Astrocyte of the spinal cord (primary cell): Measurements from ENCODE around the gene BATF2.

Experiments
- DNase-seq: peaks from one replicate; pipeline ENCODE4 v3.0.0; 2011; ENCODE audit warnings: low read depth, low spot score
- H3K4me3 ChIP-seq: 2 replicates; pipeline ENCODE4 v1.5.1; 2011; ENCODE audit warnings: low read depth, mild to moderate bottlenecking, low read length, moderate library complexity
- in situ Hi-C: cut with HindIII; loops from 2 replicates; pipeline ENCODE4 v1.10.0; 2017; ENCODE audit warnings: low sequenced_read_pairs
- TF ChIP-seq, protein P1 (sequence below): IDR thresholded peaks from 2 replicates; pipeline ENCODE4 v1.5.1; 2012; ENCODE audit warnings: low read depth, mild to moderate bottlenecking, low read length, inconsistent platforms

Gene BATF2

DNA sequence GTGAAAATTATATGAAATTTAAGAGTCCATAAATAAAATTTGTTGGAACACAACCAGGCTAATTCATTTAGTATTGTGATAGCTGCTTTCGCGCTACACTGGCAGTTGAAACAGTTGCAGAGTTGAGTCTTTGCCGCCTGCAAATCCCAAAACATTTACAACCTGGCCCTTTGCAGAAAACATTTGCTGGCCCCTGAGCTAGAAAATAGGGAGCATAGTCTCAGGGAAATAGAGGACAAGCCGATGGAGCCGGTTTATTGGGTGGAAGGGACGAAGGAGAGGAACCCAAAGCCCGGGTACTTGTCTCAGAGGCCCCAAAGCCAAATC, 43.7 kb upstream of the BATF2 start:
- H3K4me3 ChIP-seq = peak overlapping the region; percentile 57
- in situ Hi-C loops = no loop called here
- no peak for DNase-seq
- TF ChIP-seq, protein P1, sequence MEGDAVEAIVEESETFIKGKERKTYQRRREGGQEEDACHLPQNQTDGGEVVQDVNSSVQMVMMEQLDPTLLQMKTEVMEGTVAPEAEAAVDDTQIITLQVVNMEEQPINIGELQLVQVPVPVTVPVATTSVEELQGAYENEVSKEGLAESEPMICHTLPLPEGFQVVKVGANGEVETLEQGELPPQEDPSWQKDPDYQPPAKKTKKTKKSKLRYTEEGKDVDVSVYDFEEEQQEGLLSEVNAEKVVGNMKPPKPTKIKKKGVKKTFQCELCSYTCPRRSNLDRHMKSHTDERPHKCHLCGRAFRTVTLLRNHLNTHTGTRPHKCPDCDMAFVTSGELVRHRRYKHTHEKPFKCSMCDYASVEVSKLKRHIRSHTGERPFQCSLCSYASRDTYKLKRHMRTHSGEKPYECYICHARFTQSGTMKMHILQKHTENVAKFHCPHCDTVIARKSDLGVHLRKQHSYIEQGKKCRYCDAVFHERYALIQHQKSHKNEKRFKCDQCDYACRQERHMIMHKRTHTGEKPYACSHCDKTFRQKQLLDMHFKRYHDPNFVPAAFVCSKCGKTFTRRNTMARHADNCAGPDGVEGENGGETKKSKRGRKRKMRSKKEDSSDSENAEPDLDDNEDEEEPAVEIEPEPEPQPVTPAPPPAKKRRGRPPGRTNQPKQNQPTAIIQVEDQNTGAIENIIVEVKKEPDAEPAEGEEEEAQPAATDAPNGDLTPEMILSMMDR = no peak

DNA sequence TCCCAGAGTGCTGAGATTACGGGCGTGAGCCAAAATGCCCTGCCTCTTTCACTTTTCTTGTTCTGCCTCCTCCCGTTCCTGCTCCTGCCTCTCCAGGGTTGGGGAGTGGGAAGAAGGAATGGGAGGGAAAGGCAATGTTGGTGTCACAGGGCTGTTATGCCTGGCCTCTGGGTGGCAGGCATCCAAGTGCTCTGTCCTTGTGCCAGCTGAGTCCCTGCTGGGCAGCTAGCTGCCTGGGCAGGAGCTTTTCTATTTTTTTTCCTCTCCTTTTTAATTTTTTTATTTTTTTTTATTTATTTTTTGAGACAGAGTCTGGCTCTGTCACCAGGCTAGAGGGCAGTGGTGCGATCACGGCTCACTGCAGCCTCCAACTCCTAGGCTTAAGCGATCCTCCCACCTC, 40.2 kb upstream of the BATF2 start:
- TF ChIP-seq, protein P1 = no peak
- no peak for DNase-seq
- in situ Hi-C loops = no loop called here
- H3K4me3 ChIP-seq = no peak overlapping the region

DNA sequence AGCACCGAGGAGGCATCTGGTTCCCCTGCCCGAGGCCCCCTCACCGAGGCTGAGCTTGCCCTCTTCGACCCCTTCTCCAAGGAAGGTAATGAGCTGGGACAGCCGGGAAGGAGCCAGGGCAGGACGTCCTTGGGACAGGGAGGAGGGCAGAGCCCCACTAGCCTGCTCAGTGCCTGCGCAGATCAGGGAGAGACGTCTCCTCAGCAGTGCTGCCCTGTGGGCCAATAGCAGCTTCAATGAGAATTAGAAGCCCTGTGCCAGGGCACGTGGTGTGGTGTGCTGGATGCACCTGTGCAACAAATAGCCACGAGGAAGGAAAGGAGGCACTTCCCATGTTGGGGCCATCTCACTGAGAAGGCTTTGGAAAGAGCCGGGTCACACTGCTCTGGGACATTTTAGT, 38.8 kb upstream of the BATF2 start:
- no peak overlapping the region for H3K4me3 ChIP-seq
- no peak for DNase-seq
- TF ChIP-seq, protein P1 = no peak
- in situ Hi-C loops = no loop called here

DNA sequence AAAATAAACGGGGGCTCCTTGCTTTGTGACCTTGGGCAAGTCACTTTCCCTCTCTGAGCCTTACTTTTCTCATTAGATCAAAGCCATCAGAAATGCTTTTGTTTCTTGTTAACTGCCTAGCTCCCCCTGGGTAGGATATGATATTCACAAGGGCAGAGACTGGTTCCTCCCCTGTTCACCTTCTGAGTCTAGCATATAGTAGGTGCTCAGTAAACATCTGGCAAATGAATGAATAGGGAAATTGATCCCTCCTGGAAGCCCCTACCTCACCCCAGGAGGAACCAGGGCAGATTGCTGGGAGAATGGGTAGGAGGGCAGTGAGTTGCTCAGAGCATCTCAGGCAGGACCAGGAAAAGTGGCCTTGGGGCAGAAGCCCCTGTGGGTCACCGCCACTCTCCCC, 37.7 kb upstream of the BATF2 start:
- no peak for DNase-seq

DNA sequence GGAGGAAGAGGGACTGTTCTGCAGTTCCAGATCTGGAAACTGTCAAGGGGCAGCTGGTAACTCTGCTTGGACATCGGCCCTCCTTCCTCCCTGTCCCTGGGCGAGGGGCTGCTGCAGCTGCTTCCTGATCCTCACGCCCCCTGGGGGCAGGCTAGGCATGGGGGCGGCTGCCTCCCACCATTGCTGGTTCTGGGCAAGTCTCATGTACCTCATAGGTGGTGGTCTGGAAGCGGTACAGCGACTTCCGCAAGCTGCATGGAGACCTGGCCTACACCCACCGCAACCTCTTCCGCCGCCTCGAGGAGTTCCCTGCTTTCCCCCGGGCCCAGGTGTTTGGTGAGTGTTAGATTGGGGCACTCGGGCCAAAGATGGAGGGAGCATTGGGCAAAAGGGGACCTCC, 35.4 kb upstream of the BATF2 start:
- no peak overlapping the region for H3K4me3 ChIP-seq
- DNase-seq = no peak
- TF ChIP-seq, protein P1 = no peak
- in situ Hi-C loops = no loop called here

More for the DNA sequence above, 37.7 kb upstream of the BATF2 start:
- TF ChIP-seq, protein P1 = no peak
- no peak overlapping the region for H3K4me3 ChIP-seq
- in situ Hi-C loops = no loop called here

DNA sequence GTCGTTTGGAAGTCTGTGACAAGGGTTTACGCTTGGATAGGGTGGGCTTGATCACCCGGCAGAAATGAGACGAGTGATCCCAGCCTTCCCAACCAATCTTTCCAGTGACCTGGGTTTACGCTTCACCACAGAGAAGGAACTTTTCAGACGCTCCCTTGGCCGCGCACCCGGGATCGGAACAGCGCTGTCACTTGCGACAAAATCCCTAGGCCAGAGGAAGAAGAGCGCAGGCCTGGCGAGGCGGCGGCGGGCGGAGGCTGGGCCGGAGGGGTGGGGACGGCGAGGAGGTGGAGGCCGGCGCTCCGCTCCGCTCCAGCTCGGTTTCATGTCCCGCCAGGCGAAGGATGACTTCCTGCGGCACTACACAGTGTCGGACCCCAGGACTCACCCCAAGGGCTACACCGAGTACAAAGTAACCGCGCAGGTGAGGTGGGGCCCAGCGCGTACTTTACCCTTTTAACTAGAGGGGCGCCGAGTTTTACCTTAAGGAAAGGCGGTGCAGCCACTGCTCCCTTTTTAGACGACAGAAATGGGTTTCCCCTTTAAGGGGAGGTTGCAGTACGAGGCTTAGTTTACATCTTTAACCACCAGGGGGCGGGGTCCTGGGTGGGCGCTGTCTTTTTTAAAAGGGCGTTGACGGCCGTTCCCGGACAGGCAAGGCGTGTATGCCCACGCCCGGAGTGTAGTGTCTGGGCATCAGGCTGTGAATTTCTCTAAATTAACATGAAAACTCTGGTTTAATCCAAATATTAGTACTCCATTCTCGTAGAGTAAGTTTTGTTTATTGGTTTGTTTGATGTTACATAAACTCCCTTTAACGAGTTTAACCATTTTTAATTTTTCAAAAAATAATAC, 30.7 kb upstream of the BATF2 start, which contains the start of gene SNX15:
Gene SNX15 (plus strand): TSS at position 227 of the 855 bp plus-strand sequence. CDS start 99 bp downstream, at position 326.
- in situ Hi-C loops = no loop called here
- DNase-seq = peak; percentile 99
- TF ChIP-seq, protein P1 = peak; percentile 53
- peak within 1 kb of the TSS; percentile 56 for H3K4me3 ChIP-seq
